Breast epithelium (tissue), 4 donors: ENCODE results near the gene DBH. TPM values are rescaled to one million over a fixed set of nuclear protein-coding genes. Genes with fewer than 3 reads are reported as not detected.

ENCODE experiments used
- DNase-seq, 2 donors: peaks; one replicate each; pipeline ENCODE4 v3.0.0-alpha.2; 2019; ENCODE audit warnings: low spot score in 2 of 2
- H3K27ac ChIP-seq, 2 donors: fragments of 200-600 bp; sonication (generic) in 1 of 2; one replicate each; pipeline ENCODE4 v1.5.1; 2016 to 2019; ENCODE audit warnings: mild to moderate bottlenecking in 1 of 2
- H3K27me3 ChIP-seq, 2 donors: fragments of 200-600 bp; sonication (generic) in 1 of 2; one replicate each; pipeline versions ENCODE4 v1.5.1 to v1.6.0; 2017 to 2019; ENCODE audit warnings: control low read depth in 1 of 2, mild to moderate bottlenecking in 1 of 2
- H3K36me3 ChIP-seq: fragments of 200-600 bp; one replicate; pipeline ENCODE4 v1.5.1; 2019
- H3K4me1 ChIP-seq, 2 donors: fragments of 200-600 bp; sonication (generic); one replicate each; pipeline ENCODE4 v1.5.1; 2016 to 2019; ENCODE audit warnings: control low read depth in 1 of 2
- H3K4me3 ChIP-seq, 3 donors: fragments of 200-600 bp; sonication (generic); 1 replicate in 2 of 3; 2 replicates in 1 of 3; pipeline ENCODE4 v1.5.1; 2016 to 2019; ENCODE audit warnings: mild to moderate bottlenecking in 3 of 3, moderate library complexity in 2 of 3
- H3K9me3 ChIP-seq, 2 donors: fragments of 200-600 bp; sonication (generic) in 1 of 2; one replicate each; pipeline ENCODE4 v1.5.1; 2016 to 2019; ENCODE audit warnings: control low read depth in 1 of 2
- POLR2A ChIP-seq: fragments of 450-650 bp; IDR thresholded peaks from one replicate; pipeline ENCODE4 v1.6.1; 2016; ENCODE audit warnings: antibody characterized with exemption, mild to moderate bottlenecking, moderate library complexity
- POLR2AphosphoS5 ChIP-seq, 3 donors: sonication (generic); formaldehyde crosslinking; IDR thresholded peaks; one replicate each; pipeline ENCODE4 v1.6.1; 2017; ENCODE audit warnings: antibody characterized with exemption in 3 of 3
- intact Hi-C: fragments of 100-400 bp; cut with DNase I; formaldehyde crosslinking; loops from one replicate; pipeline ENCODE4 v1.15.1; 2023; ENCODE audit warnings: low total_unique reads
- total RNA-seq, 3 donors: library from RNA; depleted of rRNA; stranded (reverse); fragments of >200 nt; gene quantifications; one replicate each; pipeline ENCODE4 v1.1.0, GENCODE V29; 2016
- TF ChIP-seq, protein P1 (sequence below), 3 donors: fragments of 450-650 bp; IDR thresholded peaks; one replicate each; pipeline ENCODE4 v1.5.1; 2016 to 2017; ENCODE audit warnings: antibody characterized with exemption in 3 of 3, mild to moderate bottlenecking in 3 of 3, moderate library complexity in 3 of 3

DBH gene
- total RNA-seq, 3 donors from 2014 or later: not detected

DNA sequence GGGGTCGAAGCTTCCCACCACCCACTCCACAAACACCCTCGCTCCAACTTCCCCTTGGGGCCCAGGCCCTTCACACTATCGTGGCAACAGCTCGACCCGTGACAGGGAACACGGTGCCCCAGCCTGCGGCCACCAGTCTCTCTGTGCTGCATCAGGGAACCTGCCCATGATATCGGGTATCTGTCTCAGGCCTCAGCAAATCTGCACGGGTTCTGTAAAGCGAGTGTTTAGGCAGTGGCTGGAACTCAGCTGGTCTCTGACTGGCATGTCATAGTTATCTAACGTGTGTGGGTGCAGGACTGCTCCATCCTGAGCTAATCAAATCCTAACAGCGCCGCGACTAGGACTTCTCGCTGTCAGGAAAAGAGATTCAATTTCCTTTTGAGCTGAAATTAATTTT is 42.9 kb downstream of the DBH start:
- H3K27ac ChIP-seq: no peak overlapping the region
- H3K4me3 ChIP-seq: no peak overlapping the region
- H3K36me3 ChIP-seq: no peaks in the 10 kb centered on the region
- TF ChIP-seq POLR2AphosphoS5 (IDR thresholded peaks at IDR 0.05) (no peak), POLR2A (no peak)
- TF ChIP-seq, protein P1, sequence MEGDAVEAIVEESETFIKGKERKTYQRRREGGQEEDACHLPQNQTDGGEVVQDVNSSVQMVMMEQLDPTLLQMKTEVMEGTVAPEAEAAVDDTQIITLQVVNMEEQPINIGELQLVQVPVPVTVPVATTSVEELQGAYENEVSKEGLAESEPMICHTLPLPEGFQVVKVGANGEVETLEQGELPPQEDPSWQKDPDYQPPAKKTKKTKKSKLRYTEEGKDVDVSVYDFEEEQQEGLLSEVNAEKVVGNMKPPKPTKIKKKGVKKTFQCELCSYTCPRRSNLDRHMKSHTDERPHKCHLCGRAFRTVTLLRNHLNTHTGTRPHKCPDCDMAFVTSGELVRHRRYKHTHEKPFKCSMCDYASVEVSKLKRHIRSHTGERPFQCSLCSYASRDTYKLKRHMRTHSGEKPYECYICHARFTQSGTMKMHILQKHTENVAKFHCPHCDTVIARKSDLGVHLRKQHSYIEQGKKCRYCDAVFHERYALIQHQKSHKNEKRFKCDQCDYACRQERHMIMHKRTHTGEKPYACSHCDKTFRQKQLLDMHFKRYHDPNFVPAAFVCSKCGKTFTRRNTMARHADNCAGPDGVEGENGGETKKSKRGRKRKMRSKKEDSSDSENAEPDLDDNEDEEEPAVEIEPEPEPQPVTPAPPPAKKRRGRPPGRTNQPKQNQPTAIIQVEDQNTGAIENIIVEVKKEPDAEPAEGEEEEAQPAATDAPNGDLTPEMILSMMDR (IDR thresholded peaks at IDR 0.05): no peak
- intact Hi-C loops: no loop called here
- no peak for DNase-seq
- no peaks in the 10 kb centered on the region for H3K9me3 ChIP-seq
- no peaks in the 10 kb centered on the region for H3K27me3 ChIP-seq
- peaks cover 0 to 2% of the 10 kb centered on the region in 2 donors for H3K4me1 ChIP-seq

GRCh38 chr9:133679466-133680061 is 43.4 kb downstream of the DBH start:
- Histone ChIP-seq H3K27me3 (no peaks in the 10 kb centered on the region), H3K4me1 (peaks cover 0 to 2% of the 10 kb centered on the region in 2 donors), H3K9me3 (no peaks in the 10 kb centered on the region), H3K36me3 (no peaks in the 10 kb centered on the region), H3K27ac (no peak overlapping the region), H3K4me3 (peak overlapping the region in 2 of 3 donors; percentile 18 to 44)
- TF ChIP-seq POLR2A: no peak
- no peak for DNase-seq
- intact Hi-C loops: loop anchor here (10.0 kb wide), 1 partner anchor 255 kb away; the partner anchor contains the start of gene ADAMTS13

DNA sequence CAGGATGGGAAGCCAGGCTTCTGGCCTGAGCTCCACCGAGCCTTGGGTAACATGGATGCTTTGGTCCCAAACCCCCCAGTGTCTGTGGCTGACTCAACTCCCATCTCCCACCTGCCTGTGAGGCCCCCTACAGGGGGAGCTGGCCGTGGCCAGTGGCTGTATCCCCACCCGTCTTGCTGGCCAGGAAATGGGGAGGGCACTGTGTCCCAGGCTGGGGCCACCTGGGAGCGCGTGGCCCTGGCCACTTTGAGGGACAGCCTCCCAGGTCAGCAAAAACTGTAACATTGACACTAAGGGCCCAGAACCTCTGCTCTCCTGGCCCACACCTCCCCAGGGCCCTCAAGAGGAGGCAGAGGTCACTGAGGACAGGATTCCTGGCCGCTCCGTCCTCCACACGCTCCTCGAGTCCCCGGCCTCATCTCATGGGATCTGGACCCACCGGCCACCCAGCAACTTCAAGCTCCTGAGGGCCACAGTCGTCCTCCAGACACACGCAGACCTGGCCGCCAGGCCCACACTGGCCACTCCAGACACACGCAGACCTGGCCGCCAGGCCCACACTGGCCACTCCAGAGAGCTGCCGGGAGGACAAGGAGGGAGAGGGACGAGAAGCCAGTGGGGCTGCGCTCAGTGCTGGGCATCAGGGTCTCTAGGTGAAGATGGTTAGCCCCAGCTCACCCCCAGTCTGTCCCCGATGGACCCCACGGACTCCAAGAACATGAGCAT is 44.2 kb downstream of the DBH start:
- TF ChIP-seq, protein P1 (IDR thresholded peaks at IDR 0.05): no peak
- no peak for TF ChIP-seq POLR2AphosphoS5 (IDR thresholded peaks at IDR 0.05)
- TF ChIP-seq POLR2A: no peak
- H3K4me1 ChIP-seq: peaks cover 0 to 2% of the 10 kb centered on the region in 2 donors
- no peaks in the 10 kb centered on the region for H3K9me3 ChIP-seq
- intact Hi-C loops: loop anchor here (10.0 kb wide), 1 partner anchor 256 kb away; the partner anchor contains the start of gene ADAMTS13
- no peak overlapping the region for H3K4me3 ChIP-seq
- no peak overlapping the region for H3K27ac ChIP-seq
- H3K36me3 ChIP-seq: no peaks in the 10 kb centered on the region
- no peak for DNase-seq
- no peaks in the 10 kb centered on the region for H3K27me3 ChIP-seq

DNA sequence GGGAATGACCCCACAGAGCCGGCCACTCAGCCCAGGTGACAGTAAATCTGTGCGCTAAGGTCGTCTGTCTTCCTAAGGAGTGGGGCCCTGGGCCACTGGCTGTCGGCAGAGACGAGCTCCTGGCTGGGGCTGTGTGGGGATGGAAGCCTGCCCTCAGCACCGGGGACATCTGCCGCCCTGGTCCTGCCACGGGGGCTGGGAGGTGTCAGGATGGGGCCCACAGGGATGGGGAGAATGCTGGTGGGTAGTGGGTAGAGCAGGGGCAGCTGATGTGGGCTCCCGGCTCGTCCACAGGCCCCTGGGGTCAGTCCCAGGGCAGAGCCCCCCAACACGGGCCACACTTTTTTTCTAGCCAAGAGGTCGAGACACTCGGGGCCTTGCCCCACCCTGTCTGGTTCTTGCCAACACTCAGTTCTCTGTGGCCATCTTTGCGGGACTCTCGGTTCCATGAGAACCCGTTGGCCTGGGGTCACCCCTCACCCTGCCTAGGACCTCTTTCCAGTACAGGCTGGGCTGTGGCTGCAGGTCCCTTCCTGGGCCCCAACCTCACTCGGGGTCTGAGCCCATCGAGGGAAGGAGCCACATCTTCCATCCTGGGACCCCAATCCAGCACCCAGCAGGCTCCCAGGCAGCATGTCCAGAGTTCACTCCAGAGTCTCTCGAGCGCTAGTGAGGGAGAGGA is 45.0 kb downstream of the DBH start:
- intact Hi-C loops: loop anchor here (10.0 kb wide), 1 partner anchor 256 kb away; the partner anchor contains the start of gene ADAMTS13
- Histone ChIP-seq H3K4me1 (peaks cover 0 to 2% of the 10 kb centered on the region in 2 donors), H3K27ac (no peak overlapping the region), H3K27me3 (no peaks in the 10 kb centered on the region), H3K9me3 (no peaks in the 10 kb centered on the region), H3K4me3 (no peak overlapping the region), H3K36me3 (no peaks in the 10 kb centered on the region)
- no peak for DNase-seq
- TF ChIP-seq POLR2AphosphoS5 (IDR thresholded peaks at IDR 0.05): no peak
- no peak for TF ChIP-seq POLR2A
- TF ChIP-seq, protein P1 (IDR thresholded peaks at IDR 0.05): no peak

- Histone ChIP-seq H3K27ac (no peak overlapping the region), H3K36me3 (no peaks in the 10 kb centered on the region), H3K9me3 (no peaks in the 10 kb centered on the region), H3K27me3 (no peaks in the 10 kb centered on the region), H3K4me3 (no peak overlapping the region), H3K4me1 (peaks cover 0 to 2% of the 10 kb centered on the region in 2 donors)
- intact Hi-C loops: loop anchor here (10.0 kb wide), 1 partner anchor 257 kb away; the partner anchor contains the start of gene ADAMTS13
- DNase-seq: no peak
- TF ChIP-seq POLR2AphosphoS5 (IDR thresholded peaks at IDR 0.05): no peak
- no peak for TF ChIP-seq POLR2A
- TF ChIP-seq, protein P1 (IDR thresholded peaks at IDR 0.05): no peak
Observed at GRCh38 chr9:133681658-133682306, 45.6 kb downstream of the DBH start.
